Adipocyte (in vitro differentiated cells): ENCODE results near the gene CPNE8.
A peak's percentile ranks its signal among the peaks of the same experiment; 100 is the strongest.

Experiments used
- DNase-seq: peaks from one replicate; pipeline ENCODE4 v3.0.0-alpha.2; 2015; ENCODE audit warnings: low read depth
- H3K27me3 ChIP-seq: replicated peaks from 2 replicates; pipeline ENCODE4 v1.7.0; 2013; ENCODE audit warnings: mild to moderate bottlenecking, low read length, moderate library complexity; ENCODE audit not compliant: control insufficient read depth, insufficient read depth
- H3K36me3 ChIP-seq: 2 replicates; pipeline ENCODE4 v1.7.0; 2013; ENCODE audit warnings: low read length, mild to moderate bottlenecking, moderate library complexity; ENCODE audit not compliant: control insufficient read depth, insufficient read depth, severe bottlenecking
- H3K4me1 ChIP-seq: 2 replicates; pipeline ENCODE4 v1.7.0; 2013; ENCODE audit warnings: mild to moderate bottlenecking, low read length, moderate library complexity; ENCODE audit not compliant: control insufficient read depth, insufficient read depth
- H3K4me3 ChIP-seq: 2 replicates; pipeline ENCODE4 v1.7.0; 2013; ENCODE audit warnings: mild to moderate bottlenecking, low read length, moderate library complexity
- H3K9ac ChIP-seq: 2 replicates; pipeline ENCODE4 v1.7.0; 2013; ENCODE audit warnings: mild to moderate bottlenecking, low read length, moderate library complexity
- H3K9me3 ChIP-seq: 2 replicates; pipeline ENCODE4 v1.7.0; 2013; ENCODE audit warnings: mild to moderate bottlenecking, low read length, moderate library complexity; ENCODE audit not compliant: control insufficient read depth

The CPNE8 gene

GRCh38 chr12:38823314-38823713, 82.1 kb downstream of the CPNE8 start:
- Histone ChIP-seq H3K4me1 (no peaks in the 10 kb centered on the region), H3K36me3 (no peaks in the 10 kb centered on the region), H3K4me3 (no peak overlapping the region), H3K27me3 (no peaks in the 10 kb centered on the region), H3K9ac (no peak overlapping the region), H3K9me3 (no peaks in the 10 kb centered on the region)
- no peak for DNase-seq

- H3K4me1 ChIP-seq = no peaks in the 10 kb centered on the region
- DNase-seq = no peak
- no peaks in the 10 kb centered on the region for H3K36me3 ChIP-seq
- no peak overlapping the region for H3K9ac ChIP-seq
- no peak overlapping the region for H3K4me3 ChIP-seq
- H3K27me3 ChIP-seq = no peaks in the 10 kb centered on the region
- H3K9me3 ChIP-seq = no peaks in the 10 kb centered on the region
Measured at GRCh38 chr12:38817942-38818341, 87.4 kb downstream of the CPNE8 start.

- no peaks in the 10 kb centered on the region for H3K27me3 ChIP-seq
- no peaks in the 10 kb centered on the region for H3K9me3 ChIP-seq
- no peak overlapping the region for H3K4me3 ChIP-seq
- H3K9ac ChIP-seq = no peak overlapping the region
- DNase-seq = no peak
- H3K4me1 ChIP-seq = no peaks in the 10 kb centered on the region
- peaks cover 3% of the 10 kb centered on the region for H3K36me3 ChIP-seq
Measured at GRCh38 chr12:38813923-38814322, 91.5 kb downstream of the CPNE8 start.

GRCh38 chr12:38811814-38812356, 93.5 kb downstream of the CPNE8 start:
- Histone ChIP-seq H3K36me3 (peaks cover 3% of the 10 kb centered on the region), H3K9ac (no peak overlapping the region), H3K4me1 (no peaks in the 10 kb centered on the region), H3K27me3 (no peaks in the 10 kb centered on the region), H3K9me3 (no peaks in the 10 kb centered on the region), H3K4me3 (no peak overlapping the region)
- DNase-seq = no peak

- no peak for DNase-seq
- H3K4me1 ChIP-seq = no peaks in the 10 kb centered on the region
- no peaks in the 10 kb centered on the region for H3K9me3 ChIP-seq
- no peaks in the 10 kb centered on the region for H3K27me3 ChIP-seq
- H3K4me3 ChIP-seq = no peak overlapping the region
- peaks cover 3% of the 10 kb centered on the region for H3K36me3 ChIP-seq
- H3K9ac ChIP-seq = no peak overlapping the region
Measured at GRCh38 chr12:38809832-38810231, 95.6 kb downstream of the CPNE8 start.

GRCh38 chr12:38788106-38788505, 117.3 kb downstream of the CPNE8 start:
- H3K4me1 ChIP-seq = no peaks in the 10 kb centered on the region
- no peak overlapping the region for H3K9ac ChIP-seq
- H3K27me3 ChIP-seq = no peaks in the 10 kb centered on the region
- no peak for DNase-seq
- H3K9me3 ChIP-seq = peaks cover 15% of the 10 kb centered on the region
- no peaks in the 10 kb centered on the region for H3K36me3 ChIP-seq
- peak overlapping the region; percentile 8 for H3K4me3 ChIP-seq

GRCh38 chr12:38785381-38785780, 120.0 kb downstream of the CPNE8 start:
- H3K36me3 ChIP-seq = no peaks in the 10 kb centered on the region
- DNase-seq = no peak
- H3K27me3 ChIP-seq = no peaks in the 10 kb centered on the region
- no peak overlapping the region for H3K9ac ChIP-seq
- H3K4me3 ChIP-seq = no peak overlapping the region
- H3K9me3 ChIP-seq = peaks cover 12% of the 10 kb centered on the region
- H3K4me1 ChIP-seq = peaks cover 3% of the 10 kb centered on the region

- no peak overlapping the region for H3K4me3 ChIP-seq
- no peak overlapping the region for H3K9ac ChIP-seq
- no peak for DNase-seq
- H3K9me3 ChIP-seq = peaks cover 12% of the 10 kb centered on the region
- H3K36me3 ChIP-seq = no peaks in the 10 kb centered on the region
- peaks cover 3% of the 10 kb centered on the region for H3K4me1 ChIP-seq
- H3K27me3 ChIP-seq = no peaks in the 10 kb centered on the region
Measured at GRCh38 chr12:38783304-38783703, 122.1 kb downstream of the CPNE8 start.

- Histone ChIP-seq H3K36me3 (no peaks in the 10 kb centered on the region), H3K4me1 (peaks cover 3% of the 10 kb centered on the region), H3K9me3 (peaks cover 4% of the 10 kb centered on the region), H3K4me3 (no peak overlapping the region), H3K9ac (no peak overlapping the region), H3K27me3 (no peaks in the 10 kb centered on the region)
- DNase-seq = no peak
Measured at GRCh38 chr12:38782359-38782758, 123.0 kb downstream of the CPNE8 start.

GRCh38 chr12:38776647-38777046, 128.7 kb downstream of the CPNE8 start:
- H3K4me3 ChIP-seq = no peak overlapping the region
- no peaks in the 10 kb centered on the region for H3K4me1 ChIP-seq
- no peak for DNase-seq
- H3K36me3 ChIP-seq = no peaks in the 10 kb centered on the region
- peaks cover 4% of the 10 kb centered on the region for H3K9me3 ChIP-seq
- H3K27me3 ChIP-seq = no peaks in the 10 kb centered on the region
- H3K9ac ChIP-seq = no peak overlapping the region

GRCh38 chr12:38775457-38775856, 129.9 kb downstream of the CPNE8 start:
- Histone ChIP-seq H3K27me3 (no peaks in the 10 kb centered on the region), H3K4me1 (no peaks in the 10 kb centered on the region), H3K9me3 (peaks cover 4% of the 10 kb centered on the region), H3K36me3 (no peaks in the 10 kb centered on the region), H3K9ac (no peak overlapping the region), H3K4me3 (no peak overlapping the region)
- DNase-seq = no peak

GRCh38 chr12:38772437-38772836, 133.0 kb downstream of the CPNE8 start:
- Histone ChIP-seq H3K4me1 (no peaks in the 10 kb centered on the region), H3K4me3 (no peak overlapping the region), H3K9me3 (no peaks in the 10 kb centered on the region), H3K27me3 (no peaks in the 10 kb centered on the region), H3K36me3 (no peaks in the 10 kb centered on the region), H3K9ac (no peak overlapping the region)
- no peak for DNase-seq
